ENCODE results near the gene RGL2.
"Not testable (repeated sequence)": the region's sequence is repeated elsewhere in the genome, so short reads cannot be mapped to it uniquely, and the experiment has no call there.

Gene RGL2

DNA sequence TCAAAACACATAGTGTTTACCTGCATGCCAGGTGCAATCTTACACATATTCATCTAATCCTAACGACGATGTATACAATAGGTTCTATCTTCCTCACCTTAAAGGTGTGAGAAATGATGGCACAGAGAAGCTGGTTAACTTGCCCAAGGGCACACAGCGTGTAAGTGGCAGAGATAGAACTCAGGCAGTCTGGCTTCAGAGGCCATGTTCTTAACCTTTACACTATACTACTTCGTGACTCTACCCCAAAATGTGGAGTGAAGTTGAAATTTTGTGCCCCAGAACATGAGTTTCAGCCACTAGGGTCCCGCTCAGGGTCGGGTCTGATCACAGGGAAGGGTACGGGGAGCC is 27.6 kb downstream of the RGL2 start:
- TF ChIP-seq, protein P1, sequence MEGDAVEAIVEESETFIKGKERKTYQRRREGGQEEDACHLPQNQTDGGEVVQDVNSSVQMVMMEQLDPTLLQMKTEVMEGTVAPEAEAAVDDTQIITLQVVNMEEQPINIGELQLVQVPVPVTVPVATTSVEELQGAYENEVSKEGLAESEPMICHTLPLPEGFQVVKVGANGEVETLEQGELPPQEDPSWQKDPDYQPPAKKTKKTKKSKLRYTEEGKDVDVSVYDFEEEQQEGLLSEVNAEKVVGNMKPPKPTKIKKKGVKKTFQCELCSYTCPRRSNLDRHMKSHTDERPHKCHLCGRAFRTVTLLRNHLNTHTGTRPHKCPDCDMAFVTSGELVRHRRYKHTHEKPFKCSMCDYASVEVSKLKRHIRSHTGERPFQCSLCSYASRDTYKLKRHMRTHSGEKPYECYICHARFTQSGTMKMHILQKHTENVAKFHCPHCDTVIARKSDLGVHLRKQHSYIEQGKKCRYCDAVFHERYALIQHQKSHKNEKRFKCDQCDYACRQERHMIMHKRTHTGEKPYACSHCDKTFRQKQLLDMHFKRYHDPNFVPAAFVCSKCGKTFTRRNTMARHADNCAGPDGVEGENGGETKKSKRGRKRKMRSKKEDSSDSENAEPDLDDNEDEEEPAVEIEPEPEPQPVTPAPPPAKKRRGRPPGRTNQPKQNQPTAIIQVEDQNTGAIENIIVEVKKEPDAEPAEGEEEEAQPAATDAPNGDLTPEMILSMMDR (IDR thresholded peaks at IDR 0.05; ENCODE audit: borderline replicate concordance, insufficient read depth, low read depth, low read length), result no peak
- peak overlapping the region; percentile 61 for H3K4me3 ChIP-seq (ENCODE audit: low read depth, low read length)

DNA sequence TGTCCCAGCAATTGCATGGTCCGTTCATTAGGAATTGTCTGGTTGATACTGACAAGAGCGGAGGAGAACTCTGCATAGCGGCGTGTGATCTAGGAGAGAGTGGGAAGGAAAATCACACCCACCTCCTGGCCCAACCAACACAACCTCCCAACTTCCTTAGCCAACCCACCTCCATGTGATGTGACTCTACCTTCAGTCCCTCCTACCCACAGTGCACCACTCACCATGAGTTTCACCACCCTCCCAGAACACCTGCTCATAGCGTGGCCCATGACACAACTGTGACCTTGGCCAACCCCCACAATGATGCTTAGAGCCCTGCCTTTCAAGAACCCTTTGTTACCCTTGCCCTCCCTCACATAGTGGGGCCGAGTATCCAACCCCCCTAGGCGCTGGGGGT is 34.7 kb downstream of the RGL2 start:
- H3K4me3 ChIP-seq (ENCODE audit: low read depth, low read length), result no peak overlapping the region
- TF ChIP-seq, protein P1 (IDR thresholded peaks at IDR 0.05; ENCODE audit: borderline replicate concordance, insufficient read depth, low read depth, low read length), result no peak

DNA sequence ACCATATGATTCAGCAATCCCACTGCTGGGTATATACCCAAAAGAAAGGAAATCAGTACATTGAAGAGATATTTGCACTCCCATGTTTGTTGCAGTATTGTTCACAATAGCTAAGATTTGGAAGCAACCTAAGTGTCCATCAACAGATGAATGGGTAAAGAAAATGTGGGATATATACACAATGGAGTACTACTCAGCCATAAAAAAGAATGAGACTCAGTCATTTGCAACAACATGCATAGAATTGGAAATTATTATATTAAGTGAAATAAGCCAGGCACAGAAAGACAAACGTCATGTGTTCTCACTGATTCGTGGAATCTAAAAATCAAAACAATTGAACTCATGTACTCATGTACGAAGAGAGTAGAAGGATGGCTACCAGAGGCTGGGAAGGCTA is 36.3 kb downstream of the RGL2 start:
- not testable (repeated sequence) for H3K4me3 ChIP-seq (ENCODE audit: low read depth, low read length)

DNA sequence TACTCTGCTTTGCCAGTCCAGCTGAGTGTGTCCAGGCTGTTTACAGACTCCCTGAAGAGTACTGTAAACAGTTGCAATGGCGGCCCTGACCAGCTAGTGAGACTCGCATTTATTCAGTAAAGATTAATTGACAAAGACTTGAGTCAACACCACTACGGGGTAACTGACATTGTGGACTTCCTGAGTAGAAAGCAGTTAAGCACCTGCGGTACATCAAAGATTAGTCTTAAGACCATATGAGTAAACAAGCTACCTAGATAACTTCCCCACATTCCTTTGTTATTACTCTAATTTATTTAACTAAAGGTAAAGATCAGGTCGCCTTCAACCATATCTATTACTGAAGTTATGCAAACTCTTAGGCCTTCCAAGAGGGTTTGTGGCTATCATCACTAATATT is 39.7 kb downstream of the RGL2 start:
- TF ChIP-seq, protein P1 (IDR thresholded peaks at IDR 0.05; ENCODE audit: borderline replicate concordance, insufficient read depth, low read depth, low read length), result no peak
- no peak overlapping the region for H3K4me3 ChIP-seq (ENCODE audit: low read depth, low read length)

DNA sequence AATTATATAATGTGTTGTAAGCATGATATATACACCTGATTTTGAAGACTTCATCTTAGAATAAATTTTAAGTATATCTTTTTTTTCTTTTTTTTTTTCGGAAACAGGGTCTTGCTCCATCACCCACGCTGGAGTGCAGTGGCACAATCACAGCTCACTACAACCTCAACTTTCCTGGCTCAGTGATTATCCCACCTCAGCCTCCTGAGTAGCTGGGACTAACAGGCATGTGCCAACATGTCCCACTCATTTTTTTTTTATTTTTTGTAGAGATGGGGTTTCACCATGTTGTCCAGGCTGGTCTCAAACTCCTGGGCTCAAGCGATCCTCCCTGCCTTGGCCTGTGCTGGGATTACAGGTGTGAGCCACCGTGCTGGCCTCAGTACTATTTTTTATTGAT is 44.2 kb downstream of the RGL2 start:
- H3K4me3 ChIP-seq (ENCODE audit: low read depth, low read length), result no peak overlapping the region
- TF ChIP-seq, protein P1 (IDR thresholded peaks at IDR 0.05; ENCODE audit: borderline replicate concordance, insufficient read depth, low read depth, low read length), result no peak

DNA sequence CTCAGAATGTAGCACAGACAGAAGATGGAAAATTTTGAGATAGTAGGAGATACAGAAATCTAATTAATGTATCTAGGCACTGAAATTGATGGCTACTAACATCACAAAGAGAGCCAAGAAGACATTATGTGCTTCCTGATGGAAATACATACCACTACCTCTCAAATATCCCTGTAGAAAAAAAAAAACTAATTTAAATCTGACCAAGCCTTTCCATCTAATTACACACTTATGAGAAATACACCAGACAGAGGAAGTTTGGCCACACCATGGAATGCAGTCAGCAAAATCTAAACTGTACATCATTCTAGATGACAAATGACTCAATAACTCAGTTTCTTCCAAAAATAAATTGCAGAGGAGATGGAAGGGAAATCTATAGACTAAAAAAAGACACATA is 46.0 kb downstream of the RGL2 start:
- TF ChIP-seq, protein P1 (IDR thresholded peaks at IDR 0.05; ENCODE audit: borderline replicate concordance, insufficient read depth, low read depth, low read length), result no peak
- H3K4me3 ChIP-seq (ENCODE audit: low read depth, low read length), result no peak overlapping the region

DNA sequence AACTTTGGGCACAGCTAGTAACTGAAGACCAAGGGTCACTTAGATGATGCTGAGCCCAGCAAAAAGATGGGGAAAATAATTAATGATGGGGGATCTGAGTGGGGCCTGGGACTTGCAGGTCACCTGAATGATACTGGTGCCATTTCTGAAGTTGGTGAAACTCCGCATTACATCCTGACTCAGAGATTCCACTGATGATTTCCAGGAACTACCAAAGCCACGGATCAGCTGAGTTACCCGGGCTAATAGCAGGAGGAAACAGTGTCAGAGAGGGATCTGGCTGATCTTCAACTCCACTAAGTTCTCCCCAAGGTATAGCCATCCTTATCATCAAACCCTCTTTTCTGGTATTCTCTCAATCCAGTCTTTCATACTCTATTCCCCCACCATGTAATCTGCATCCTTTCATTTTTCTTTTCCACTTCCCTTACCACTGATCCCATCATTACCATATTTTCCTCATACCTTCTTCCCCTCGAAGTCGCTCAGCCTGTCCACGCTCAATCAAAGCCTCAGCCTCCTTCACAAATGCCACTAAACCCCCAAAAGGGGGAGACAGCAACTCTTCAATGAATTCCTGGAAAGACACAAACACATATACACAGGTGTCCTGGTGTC is 47.2 kb downstream of the RGL2 start:
- no peak overlapping the region for H3K4me3 ChIP-seq (ENCODE audit: low read depth, low read length)
- TF ChIP-seq, protein P1 (IDR thresholded peaks at IDR 0.05; ENCODE audit: borderline replicate concordance, insufficient read depth, low read depth, low read length), result no peak

DNA sequence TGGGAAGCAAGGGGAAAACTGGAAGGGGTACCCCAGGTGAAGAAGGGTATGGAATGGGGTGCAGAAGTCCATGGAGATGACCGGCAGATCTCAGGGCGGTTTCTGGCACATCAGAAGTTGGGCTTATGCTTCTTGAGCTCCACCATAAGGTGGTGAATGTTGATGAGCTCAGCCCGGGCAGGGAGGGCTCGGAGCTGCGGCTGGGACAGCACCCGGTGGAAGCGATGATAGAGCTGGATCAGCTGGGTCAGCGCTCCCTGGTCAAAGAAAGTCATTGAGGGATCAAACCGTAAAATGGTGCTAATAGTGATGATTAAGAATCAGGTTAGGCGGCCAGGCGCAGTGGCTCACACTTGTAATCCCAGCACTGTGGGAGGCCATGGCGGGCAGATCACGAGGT is 48.0 kb downstream of the RGL2 start:
- TF ChIP-seq, protein P1 (IDR thresholded peaks at IDR 0.05; ENCODE audit: borderline replicate concordance, insufficient read depth, low read depth, low read length), result no peak
- H3K4me3 ChIP-seq (ENCODE audit: low read depth, low read length), result no peak overlapping the region

Data from GM12875 (cell line).